NCI-H2196 (cell line): ENCODE results near the gene KRT80.

Experiments
- DNase-seq: peaks from one replicate; lab custom pipeline; 2025; ENCODE audit not compliant: unreplicated experiment; lab: John Stamatoyannopoulos, UW

The KRT80 gene

GRCh38 chr12:52199294-52199919 lies 7.6 kb upstream of the KRT80 start:
- DNase-seq: no peak

GRCh38 chr12:52198454-52199215 lies 6.8 kb upstream of the KRT80 start:
- DNase-seq: no peak

- DNase-seq: peak; percentile 12
Measured at GRCh38 chr12:52197371-52198231, 5.8 kb upstream of the KRT80 start.

GRCh38 chr12:52195065-52195730 lies 3.4 kb upstream of the KRT80 start:
- DNase-seq: no peak

- DNase-seq: no peak
Measured at GRCh38 chr12:52193991-52194390, 2.2 kb upstream of the KRT80 start.

- DNase-seq: no peak
Measured at GRCh38 chr12:52193532-52193931, 1.7 kb upstream of the KRT80 start.

GRCh38 chr12:52190860-52191729 lies 719 bp downstream of the KRT80 start:
- no peak for DNase-seq

- DNase-seq: no peak
Measured at GRCh38 chr12:52189376-52190174, 2.2 kb downstream of the KRT80 start.

GRCh38 chr12:52188658-52189057 lies 3.2 kb downstream of the KRT80 start:
- DNase-seq: no peak

- no peak for DNase-seq
Measured at GRCh38 chr12:52187640-52188039, 4.2 kb downstream of the KRT80 start.

- DNase-seq: no peak
Measured at GRCh38 chr12:52187206-52187605, 4.6 kb downstream of the KRT80 start.

- DNase-seq: peak; percentile 16
Measured at GRCh38 chr12:52186118-52186840, 5.5 kb downstream of the KRT80 start.

GRCh38 chr12:52185400-52185967 lies 6.3 kb downstream of the KRT80 start:
- DNase-seq: no peak

- no peak for DNase-seq
Measured at GRCh38 chr12:52184813-52185212, 7.0 kb downstream of the KRT80 start.

- no peak for DNase-seq
Measured at GRCh38 chr12:52183971-52184370, 7.8 kb downstream of the KRT80 start.

- peak; percentile 31 for DNase-seq
Measured at GRCh38 chr12:52183544-52183910, 8.3 kb downstream of the KRT80 start.

- peak; percentile 31 for DNase-seq
Measured at GRCh38 chr12:52182898-52183543, 8.8 kb downstream of the KRT80 start.

- no peak for DNase-seq
Measured at GRCh38 chr12:52182384-52182783, 9.4 kb downstream of the KRT80 start.
